ENCODE data around the gene KIFBP. TPM values are rescaled to one million over a fixed set of nuclear protein-coding genes. Genes with fewer than 3 reads are reported as not detected.
A peak's percentile ranks its signal among the peaks of the same experiment; 100 is the strongest.

Gene KIFBP
- total and polyA plus RNA-seq, 2 of the 13 experiments (the other 11 are each of a cell fraction or from before 2014, with no cell fraction given) = 13.0 to 21.9 TPM

GRCh38 chr10:69061305-69062161 is 72.9 kb downstream of the KIFBP start (continued):
- TF ChIP-seq TSC22D2 (CRISPR knock-in tag; IDR thresholded peaks at IDR 0.05; ENCODE audit: borderline replicate concordance) (no peak), ZNF451 (CRISPR knock-in tag; IDR thresholded peaks at IDR 0.05) (no peak), SNAPC2 (CRISPR knock-in tag; IDR thresholded peaks at IDR 0.05) (no peak), FOSL2 (CRISPR knock-in tag; IDR thresholded peaks at IDR 0.05) (peak; percentile 53; the same call in 1 of the 2 replicates), ZSCAN9 (CRISPR knock-in tag; IDR thresholded peaks at IDR 0.05; ENCODE audit: borderline replicate concordance) (no peak), ZFP36 (IDR thresholded peaks at IDR 0.05; ENCODE audit: borderline replicate concordance, low read depth, low read length, partially characterized antibody) (no peak), ZNF660 (CRISPR knock-in tag; IDR thresholded peaks at IDR 0.05; ENCODE audit: borderline replicate concordance, low read depth) (no peak), ZZZ3 (CRISPR knock-in tag; IDR thresholded peaks at IDR 0.05; ENCODE audit: borderline replicate concordance) (no peak), TAF15 (IDR thresholded peaks at IDR 0.05; ENCODE audit: low read depth, low read length, poor library complexity, severe bottlenecking) (no peak), KAT2B (IDR thresholded peaks at IDR 0.05; ENCODE audit: borderline replicate concordance, low read depth, low read length) (no peak), ZNF34 (CRISPR knock-in tag; IDR thresholded peaks at IDR 0.05; ENCODE audit: borderline replicate concordance) (no peak), DNMT1 (CRISPR knock-in tag; IDR thresholded peaks at IDR 0.05) (no peak), ZBTB26 (CRISPR knock-in tag; IDR thresholded peaks at IDR 0.05; ENCODE audit: borderline replicate concordance) (no peak), THAP11 (CRISPR knock-in tag; IDR thresholded peaks at IDR 0.05) (no peak), PITX1 (CRISPR knock-in tag; IDR thresholded peaks at IDR 0.05) (no peak), MXD3 (CRISPR knock-in tag; IDR thresholded peaks at IDR 0.05) (no peak), PAWR (CRISPR knock-in tag; IDR thresholded peaks at IDR 0.05; ENCODE audit: borderline replicate concordance) (no peak), ZSCAN25 (CRISPR knock-in tag; IDR thresholded peaks at IDR 0.05) (no peak), ZNF614 (CRISPR knock-in tag; IDR thresholded peaks at IDR 0.05; ENCODE audit: borderline replicate concordance) (0 out of 2 replicates have a peak, but pooled peaks have one; percentile 37), ZNF605 (CRISPR knock-in tag; IDR thresholded peaks at IDR 0.05) (no peak), TBP (CRISPR knock-in tag; IDR thresholded peaks at IDR 0.05) (no peak)
- TF ChIP-seq, protein P1, sequence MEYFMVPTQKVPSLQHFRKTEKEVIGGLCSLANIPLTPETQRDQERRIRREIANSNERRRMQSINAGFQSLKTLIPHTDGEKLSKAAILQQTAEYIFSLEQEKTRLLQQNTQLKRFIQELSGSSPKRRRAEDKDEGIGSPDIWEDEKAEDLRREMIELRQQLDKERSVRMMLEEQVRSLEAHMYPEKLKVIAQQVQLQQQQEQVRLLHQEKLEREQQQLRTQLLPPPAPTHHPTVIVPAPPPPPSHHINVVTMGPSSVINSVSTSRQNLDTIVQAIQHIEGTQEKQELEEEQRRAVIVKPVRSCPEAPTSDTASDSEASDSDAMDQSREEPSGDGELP (IDR thresholded peaks at IDR 0.05; ENCODE audit: borderline replicate concordance, low read depth) = no peak
